Psoas muscle (tissue), 8 donors: ENCODE measurements around the gene SIPA1L3. TPM values are rescaled to one million over a fixed set of nuclear protein-coding genes. Genes with fewer than 3 reads are reported as not detected.

Experiments
- ATAC-seq, 4 donors: fragments of 200-7000 bp; cut with Tn5 transposase; one replicate each; pipeline ENCODE4 v1.9.1; 2020; ENCODE audit warnings: moderate library complexity in 3 of 4, mild to moderate bottlenecking in 2 of 4
- DNase-seq, 2 donors: peaks; one replicate each; pipeline ENCODE4 v3.0.0-alpha.2; 2020
- H3K27ac ChIP-seq: fragments of 200-600 bp; one replicate; pipeline ENCODE4 v1.8.0; 2022
- H3K27me3 ChIP-seq, 3 donors: fragments of 200-600 bp in 1 of 3; one replicate each; pipeline versions ENCODE4 v1.6.1 to v1.8.0; 2013 to 2022; ENCODE audit warnings: low read length in 2 of 3, mild to moderate bottlenecking in 2 of 3, moderate library complexity in 1 of 3; ENCODE audit not compliant: insufficient read depth in 3 of 3
- H3K36me3 ChIP-seq, 2 donors: fragments of 200-600 bp in 1 of 2; one replicate each; pipeline versions ENCODE4 v1.6.1 to v1.8.0; 2013 to 2022; ENCODE audit warnings: low read depth in 1 of 2, mild to moderate bottlenecking in 1 of 2, moderate library complexity in 1 of 2; ENCODE audit not compliant: insufficient read depth in 1 of 2
- H3K4me1 ChIP-seq: fragments of 200-600 bp; one replicate; pipeline ENCODE4 v1.8.0; 2022
- H3K4me3 ChIP-seq: fragments of 200-600 bp; one replicate; pipeline ENCODE4 v1.8.0; 2022; ENCODE audit warnings: mild to moderate bottlenecking
- H3K9me3 ChIP-seq: fragments of 200-600 bp; one replicate; pipeline ENCODE4 v1.8.0; 2022
- CTCF ChIP-seq: fragments of 200-600 bp; IDR thresholded peaks from one replicate; pipeline ENCODE4 v1.8.0; 2022; ENCODE audit warnings: antibody characterized with exemption
- WGBS, 3 donors: extraction: QIAGEN DNeasy Blood & Tissue Kit; methylation state at CpG; one replicate each; pipeline versions ENCODE4 v1.1.6 to v1.1.7; 2013; 5-methylcytosine and 5-hydroxymethylcytosine counted together
- intact Hi-C, 2 donors: fragments of 100-400 bp; cut with DNase I; formaldehyde crosslinking; loops; one replicate each; pipeline versions ENCODE4 v1.11.0 to v1.14.2; 2022
- polyA plus RNA-seq, 3 donors: library from polyadenylated mRNA; stranded (reverse); fragments of 200-250 nt; gene quantifications; one replicate each; pipeline ENCODE4 v1.2.3, GENCODE V29; 2013
- total RNA-seq, 4 donors: library from RNA; stranded (reverse); fragmentation: NEBNext Ultra II Directional in 2 of 4; extraction: Animal tissue kit (Norgen Biotek cat#: 25700) in 2 of 4; gene quantifications; one replicate each; pipeline versions ENCODE4 v1.2.1 to v1.2.4, GENCODE V29; 2021 to 2023
- donor health status: healthy with polysubstance abuse.
- donor health status: DM: no; HTN: no; CAD: no; lungs with moderate emphysema.
- donor health status: Bipolar disorder and iron deficiency.
- donor health status: healthy.
- donor health status: DM: yes; HTN: yes; CAD: no.
- donor health status: DM: no; HTN: no; CAD: no.
- donor health status: DM: no; HTN: no; CAD: no.
- donor health status: DM: yes; HTN: yes; CAD: no.

Gene SIPA1L3
- total and polyA plus RNA-seq, 7 donors = 2.9 to 28.2 (median 8.3) TPM

GRCh38 chr19:38125238-38125637 is 218.2 kb downstream of the SIPA1L3 start:
- TF ChIP-seq CTCF = no peak
- no peak for ATAC-seq
- no peak overlapping the region for H3K4me3 ChIP-seq
- no peak for DNase-seq
- WGBS, 3 donors = 87 to 93% (median 90%) methylated on average over 9 of the region's 9 CpGs
- H3K4me1 ChIP-seq = no peaks in the 10 kb centered on the region
- no peak overlapping the region for H3K27ac ChIP-seq
- peaks cover 3 to 19% of the 10 kb centered on the region in 2 donors for H3K36me3 ChIP-seq
- H3K27me3 ChIP-seq = no peaks in the 10 kb centered on the region
- intact Hi-C loops = no loop called here
- H3K9me3 ChIP-seq = no peaks in the 10 kb centered on the region

- WGBS, 3 donors = 94 to 96% (median 95%) methylated on average over 23 to 25 of the region's 25 CpGs
- H3K4me3 ChIP-seq = no peak overlapping the region
- intact Hi-C loops = loop anchor here in 1 of 2 donors (5.0 kb wide), 1 partner anchor 33 kb away; no protein-coding TSS in a partner anchor
- no peaks in the 10 kb centered on the region for H3K27me3 ChIP-seq
- no peak overlapping the region for H3K27ac ChIP-seq
- no peak for TF ChIP-seq CTCF
- ATAC-seq (no peak), DNase-seq (no peak)
- H3K36me3 ChIP-seq = peaks cover 0 to 2% of the 10 kb centered on the region in 2 donors
- no peaks in the 10 kb centered on the region for H3K9me3 ChIP-seq
- H3K4me1 ChIP-seq = peaks cover 8% of the 10 kb centered on the region
Observed at GRCh38 chr19:38130399-38130798, 223.4 kb downstream of the SIPA1L3 start.

GRCh38 chr19:38132781-38133180 is 225.8 kb downstream of the SIPA1L3 start:
- TF ChIP-seq CTCF = no peak
- no peaks in the 10 kb centered on the region for H3K9me3 ChIP-seq
- DNase-seq (no peak), ATAC-seq (no peak)
- intact Hi-C loops = loop anchor here in 1 of 2 donors (5.0 kb wide), 1 partner anchor 35 kb away; no protein-coding TSS in a partner anchor
- no peak overlapping the region for H3K4me3 ChIP-seq
- H3K27me3 ChIP-seq = no peaks in the 10 kb centered on the region
- 91 to 94% (median 92%) methylated on average over 6 of the region's 6 CpGs for WGBS, 3 donors
- peaks cover 15% of the 10 kb centered on the region for H3K4me1 ChIP-seq
- H3K27ac ChIP-seq = no peak overlapping the region
- H3K36me3 ChIP-seq = peaks cover 0 to 2% of the 10 kb centered on the region in 2 donors

- DNase-seq (no peak), ATAC-seq (no peak)
- Histone ChIP-seq H3K9me3 (no peaks in the 10 kb centered on the region), H3K27ac (no peak overlapping the region), H3K36me3 (peaks cover 0 to 2% of the 10 kb centered on the region in 2 donors), H3K4me1 (peaks cover 15% of the 10 kb centered on the region), H3K27me3 (no peaks in the 10 kb centered on the region), H3K4me3 (no peak overlapping the region)
- whole genome bisulfite sequencing, 3 donors = 90 to 93% (median 92%) methylated on average over 3 of the region's 3 CpGs
- no peak for TF ChIP-seq CTCF
- intact Hi-C loops = loop anchor here in 1 of 2 donors (5.0 kb wide), 1 partner anchor 36 kb away; no protein-coding TSS in a partner anchor
Observed at GRCh38 chr19:38133319-38133718, 226.3 kb downstream of the SIPA1L3 start.
